ENCODE measurements around the gene MBTPS2. TPM values are rescaled to one million over a fixed set of nuclear protein-coding genes. Genes with fewer than 3 reads are reported as not detected.
"Not testable (repeated sequence)": the region's sequence is repeated elsewhere in the genome, so short reads cannot be mapped to it uniquely, and the experiment has no call there.

Gene MBTPS2
- total RNA-seq, 2 experiments from 2014 or later, result 10.6 to 10.9 TPM

- ChIA-PET POLR2A (no interaction called here), CTCF (no interaction called here)
Observed at GRCh38 chrX:21853578-21853977, 14.2 kb downstream of the MBTPS2 start.

DNA sequence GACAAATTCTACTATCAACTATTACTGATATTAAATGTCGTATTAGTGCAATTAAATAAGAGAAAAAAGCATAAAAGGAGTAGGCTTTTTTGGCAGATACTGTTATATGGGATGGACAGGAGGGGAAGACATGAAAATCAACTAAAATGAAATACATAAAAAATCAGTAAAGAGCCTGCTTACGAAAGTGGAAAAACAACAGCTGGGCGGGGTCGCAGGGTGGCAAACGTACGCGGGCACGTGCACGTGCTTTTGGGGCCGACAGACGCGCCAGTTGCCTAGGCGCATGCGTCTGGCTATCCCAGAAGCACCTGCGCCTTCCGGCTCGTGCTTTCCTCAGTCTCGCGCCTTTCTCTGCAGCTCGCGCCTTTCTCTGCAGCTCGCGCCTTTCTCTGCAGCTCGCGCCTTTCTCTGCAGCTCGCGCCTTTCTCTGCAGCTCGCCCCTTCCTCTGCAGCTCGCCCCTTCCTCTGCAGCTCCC lies 16.6 kb downstream of the MBTPS2 start, which contains the start of gene YY2:
TSS of gene YY2 (plus strand) at position 51 of the 479 bp plus-strand sequence. CDS start 498 bp downstream, outside the sequence.
- ChIA-PET CTCF (no interaction called here), POLR2A (interaction anchor here (0.6 kb wide), 1 partner anchor 116 kb away, joined by 3 read pairs; no protein-coding TSS in a partner anchor)

GRCh38 chrX:21856504-21856903 lies 17.1 kb downstream of the MBTPS2 start:
- ChIA-PET POLR2A (interaction anchor here (0.6 kb wide), 1 partner anchor 115 kb away, joined by 3 read pairs; no protein-coding TSS in a partner anchor), CTCF (no interaction called here)

- ChIA-PET POLR2A (no interaction called here), CTCF (no interaction called here)
Observed at GRCh38 chrX:21863241-21863640, 23.8 kb downstream of the MBTPS2 start.

- POLR2A ChIA-PET, result no interaction called here
- CTCF ChIA-PET, result no interaction called here
Observed at GRCh38 chrX:21865436-21865835, 26.0 kb downstream of the MBTPS2 start.

GRCh38 chrX:21870494-21870893 lies 31.1 kb downstream of the MBTPS2 start:
- POLR2A ChIA-PET, result no interaction called here

GRCh38 chrX:21873063-21873775 lies 33.8 kb downstream of the MBTPS2 start:
- ChIA-PET POLR2A (no interaction called here), CTCF (no interaction called here)

More at GRCh38 chrX:21870494-21870893, 31.1 kb downstream of the MBTPS2 start:
- CTCF ChIA-PET, result no interaction called here

- CTCF ChIA-PET, POLR2A ChIA-PET: not testable (repeated sequence)
Observed at GRCh38 chrX:21874182-21874581, 34.8 kb downstream of the MBTPS2 start.

DNA sequence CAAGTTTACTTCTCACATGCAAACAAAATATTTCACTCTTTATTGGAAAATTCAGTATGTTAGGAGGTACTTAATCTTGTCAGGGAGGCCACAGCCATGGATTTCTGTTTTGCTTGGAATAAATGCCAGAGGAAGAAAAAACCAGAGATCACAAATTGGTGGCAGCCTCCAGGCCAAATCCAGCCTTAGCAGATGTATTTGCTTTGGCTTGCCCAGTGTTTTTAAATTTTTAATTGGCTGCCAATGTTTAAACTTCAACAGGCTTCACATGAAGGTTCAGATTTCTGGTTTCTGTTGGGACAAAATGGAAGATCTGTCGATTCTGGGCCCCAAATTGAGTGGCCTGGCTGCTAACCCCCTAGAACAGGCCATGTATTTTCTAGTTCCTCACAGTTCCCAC lies 35.6 kb downstream of the MBTPS2 start:
- POLR2A ChIA-PET, result no interaction called here
- CTCF ChIA-PET, result no interaction called here

GRCh38 chrX:21881881-21882574 lies 42.6 kb downstream of the MBTPS2 start:
- ChIA-PET CTCF (no interaction called here), POLR2A (no interaction called here)

DNA sequence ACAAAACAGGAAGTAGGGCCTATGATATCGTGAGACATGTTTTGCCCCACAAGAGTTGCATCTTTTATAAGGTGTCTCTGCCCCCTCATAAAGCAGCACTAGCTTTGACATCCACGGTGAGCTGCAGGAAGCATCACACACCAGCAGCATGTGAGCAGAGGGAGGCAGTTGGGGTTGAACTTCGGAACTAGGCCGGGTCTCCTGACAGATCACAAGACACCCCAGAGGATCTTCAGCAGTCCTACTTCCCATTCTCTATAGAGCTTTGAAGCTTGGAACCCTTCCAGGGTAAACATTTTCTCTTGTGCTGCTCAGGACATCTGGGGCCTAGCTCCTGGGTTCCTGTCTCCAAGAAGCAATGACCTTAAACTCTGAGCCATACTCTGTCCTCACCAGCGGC lies 43.8 kb downstream of the MBTPS2 start:
- ChIA-PET CTCF (no interaction called here), POLR2A (no interaction called here)

DNA sequence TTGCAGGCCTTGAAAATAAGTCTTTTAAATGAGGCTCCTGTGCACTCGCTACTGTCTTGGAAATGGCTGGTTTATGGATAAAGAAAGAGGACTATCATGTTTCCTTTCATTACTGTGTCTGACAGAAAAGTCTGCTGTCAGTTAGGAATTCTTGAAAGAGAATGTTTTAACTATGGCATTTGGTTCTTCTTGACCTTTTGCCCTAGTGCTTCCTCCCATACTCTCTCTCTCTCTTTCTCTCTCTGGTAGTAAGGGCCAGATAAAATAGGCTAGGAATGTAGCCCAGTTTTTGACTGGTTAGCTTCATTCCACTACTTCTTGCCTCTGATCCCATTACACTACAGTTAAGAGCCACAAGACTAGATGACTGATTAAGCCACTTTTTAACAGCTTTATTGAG lies 46.2 kb downstream of the MBTPS2 start:
- ChIA-PET POLR2A (no interaction called here), CTCF (no interaction called here)

- CTCF ChIA-PET, result no interaction called here
Observed at GRCh38 chrX:21905313-21905712, 65.9 kb downstream of the MBTPS2 start.

DNA sequence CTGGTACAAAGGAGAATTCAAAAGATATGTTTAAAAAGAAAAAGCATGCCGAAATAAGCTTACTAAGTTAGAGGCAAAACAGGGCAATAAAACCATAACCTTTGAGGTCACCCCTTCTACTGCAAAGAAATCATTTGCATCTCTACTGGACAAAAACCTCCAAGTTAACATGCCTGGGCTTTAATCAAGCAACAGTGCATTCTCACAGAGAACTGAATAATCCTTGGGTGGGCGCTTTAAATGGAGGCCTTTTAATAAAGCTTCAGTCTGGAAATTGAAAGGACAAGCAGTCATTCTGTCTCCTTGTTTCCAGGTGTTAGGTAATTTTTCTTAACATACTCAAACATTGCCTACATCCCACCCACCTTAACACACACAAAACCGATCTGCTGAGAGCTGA lies 66.5 kb downstream of the MBTPS2 start:
- ChIA-PET POLR2A (no interaction called here), CTCF (no interaction called here)

More at GRCh38 chrX:21905313-21905712, 65.9 kb downstream of the MBTPS2 start:
- POLR2A ChIA-PET, result no interaction called here

DNA sequence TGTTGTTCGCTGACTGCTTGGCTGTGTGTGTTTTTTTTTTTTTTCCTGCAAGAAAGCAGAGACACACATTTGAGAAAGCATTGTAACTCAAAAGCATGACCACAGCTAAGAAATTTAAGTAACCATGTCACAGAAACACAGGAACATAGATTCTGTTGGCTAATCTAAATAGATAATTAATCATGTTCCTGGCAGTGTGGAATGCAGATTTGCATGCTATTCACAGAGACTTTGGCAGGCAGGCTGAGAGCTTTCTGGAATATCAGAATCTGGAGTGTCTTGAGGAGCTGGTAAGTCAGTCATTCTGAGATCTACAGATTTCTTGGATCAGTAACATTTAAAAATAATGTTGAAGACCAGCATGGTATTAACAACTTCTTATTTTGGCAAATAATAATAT lies 67.8 kb downstream of the MBTPS2 start:
- POLR2A ChIA-PET, result no interaction called here

DNA sequence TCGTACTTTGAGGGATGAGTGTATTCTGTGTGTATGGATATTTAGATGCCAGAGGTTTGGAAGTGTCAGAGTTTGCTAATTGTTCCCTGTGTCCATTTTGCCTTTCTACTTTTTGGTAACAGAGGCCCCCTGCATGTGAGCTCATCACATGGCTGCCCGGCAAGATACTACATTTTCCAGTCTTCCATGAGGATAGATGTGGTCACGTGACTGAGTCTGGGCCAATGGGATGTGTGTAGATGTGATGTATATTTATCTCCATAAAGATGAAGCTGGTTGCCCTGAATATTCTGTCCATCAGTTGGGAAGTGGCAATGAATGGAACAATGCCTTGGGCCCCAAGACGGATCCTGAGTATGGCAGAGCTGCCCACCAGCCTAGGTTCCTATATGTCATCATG lies 72.1 kb downstream of the MBTPS2 start:
- CTCF ChIA-PET, result no interaction called here
- POLR2A ChIA-PET, result no interaction called here

More for the DNA sequence above, 67.8 kb downstream of the MBTPS2 start:
- CTCF ChIA-PET, result no interaction called here

DNA sequence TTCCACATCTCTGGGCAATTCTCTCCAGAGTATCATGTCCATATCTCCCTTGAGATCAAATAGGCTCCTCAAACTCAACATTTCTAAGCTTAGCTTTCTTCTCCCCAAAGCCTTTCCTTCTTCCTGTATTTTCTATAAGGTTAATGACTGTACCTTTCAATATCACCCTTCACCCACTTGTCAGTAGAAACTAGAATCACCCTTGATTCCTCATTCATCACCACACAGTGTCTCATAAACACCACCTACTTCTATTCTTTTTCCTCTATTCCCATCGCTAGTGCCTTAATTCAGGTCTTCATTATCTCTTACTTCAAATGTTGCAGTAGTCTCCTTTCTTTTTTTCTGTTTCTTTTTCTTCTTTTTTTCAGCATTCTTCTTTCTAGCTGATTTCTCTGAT lies 72.8 kb downstream of the MBTPS2 start:
- CTCF ChIA-PET, result no interaction called here
- POLR2A ChIA-PET, result no interaction called here

DNA sequence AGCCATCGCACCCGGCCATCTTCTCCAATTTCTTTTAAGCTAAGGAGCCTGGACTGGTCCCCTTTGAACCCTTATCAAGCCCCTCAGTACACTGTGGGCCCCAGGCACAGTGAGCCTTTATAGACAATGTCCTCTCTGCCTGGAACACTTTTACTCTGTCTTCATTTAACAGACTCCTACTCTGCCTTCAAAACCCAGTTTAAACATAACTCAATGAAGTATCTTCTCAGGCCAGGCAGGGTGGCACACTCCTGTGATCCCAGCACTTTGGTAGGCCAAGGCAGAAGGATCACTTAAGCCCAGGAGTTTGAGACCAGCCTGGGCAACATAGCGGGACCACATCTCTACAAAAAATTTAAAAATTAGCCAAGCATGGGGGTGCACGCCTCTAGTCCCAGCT lies 73.6 kb downstream of the MBTPS2 start:
- ChIA-PET POLR2A (no interaction called here), CTCF (no interaction called here)

DNA sequence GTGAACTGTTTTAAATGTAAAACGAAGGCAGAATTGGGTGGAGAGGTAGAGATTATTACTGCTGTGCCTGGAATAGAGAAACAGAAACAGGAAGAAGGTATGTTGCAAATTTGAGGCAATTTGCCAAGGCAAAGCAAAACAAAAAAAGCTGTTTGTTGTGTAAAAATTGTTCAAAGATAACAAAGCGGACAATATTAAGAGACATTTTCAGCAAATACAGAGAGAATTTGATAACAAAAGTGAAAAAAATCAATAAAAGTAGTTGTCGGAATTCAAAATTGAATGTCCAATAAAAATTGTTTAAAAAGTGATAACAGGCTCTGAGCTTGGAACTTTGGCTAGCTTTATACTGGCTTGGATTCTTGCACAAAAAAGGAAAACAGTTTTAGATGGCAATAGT lies 86.7 kb downstream of the MBTPS2 start:
- ChIA-PET POLR2A (interaction anchor here (1.5 kb wide), 1 partner anchor 15 kb away, joined by 5 read pairs; the partner anchor contains the start of gene SMS), CTCF (no interaction called here)

DNA sequence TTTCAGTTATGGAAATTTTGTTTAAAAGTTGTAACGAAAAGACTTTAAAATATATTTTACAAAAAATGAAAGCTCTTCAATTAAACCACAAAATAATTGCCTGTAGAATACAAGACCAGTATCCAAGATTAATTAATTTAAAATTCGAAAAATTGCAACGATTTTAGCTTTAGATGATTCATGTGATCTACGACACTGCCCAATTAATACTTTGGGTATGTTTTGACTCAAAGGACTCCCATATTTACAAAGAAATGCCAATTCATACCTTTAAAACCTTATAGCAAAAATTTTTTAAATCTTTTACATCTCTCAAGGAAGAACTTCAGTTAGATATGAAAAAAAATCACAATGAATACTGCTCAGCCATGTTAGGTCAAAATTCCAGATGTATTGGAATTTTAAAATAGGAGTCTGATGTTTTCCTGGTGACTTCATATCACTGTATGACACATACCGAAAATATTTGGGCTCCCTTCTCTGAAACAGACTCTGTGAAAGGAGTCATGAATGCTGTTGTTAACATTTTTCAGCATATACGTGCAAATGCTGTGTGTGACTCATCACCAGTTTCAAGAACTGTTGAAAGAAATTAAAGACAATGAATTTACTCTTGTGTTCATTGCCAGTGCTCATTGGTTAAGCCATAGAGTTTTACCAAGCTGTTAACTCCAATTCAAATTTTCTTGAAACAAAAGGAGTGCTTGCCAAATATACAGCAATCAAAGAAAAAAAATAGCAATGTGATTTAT lies 87.3 kb downstream of the MBTPS2 start:
- ChIA-PET CTCF (no interaction called here), POLR2A (interaction anchor here (1.5 kb wide), 1 partner anchor 14 kb away, joined by 5 read pairs; the partner anchor contains the start of gene SMS)

DNA sequence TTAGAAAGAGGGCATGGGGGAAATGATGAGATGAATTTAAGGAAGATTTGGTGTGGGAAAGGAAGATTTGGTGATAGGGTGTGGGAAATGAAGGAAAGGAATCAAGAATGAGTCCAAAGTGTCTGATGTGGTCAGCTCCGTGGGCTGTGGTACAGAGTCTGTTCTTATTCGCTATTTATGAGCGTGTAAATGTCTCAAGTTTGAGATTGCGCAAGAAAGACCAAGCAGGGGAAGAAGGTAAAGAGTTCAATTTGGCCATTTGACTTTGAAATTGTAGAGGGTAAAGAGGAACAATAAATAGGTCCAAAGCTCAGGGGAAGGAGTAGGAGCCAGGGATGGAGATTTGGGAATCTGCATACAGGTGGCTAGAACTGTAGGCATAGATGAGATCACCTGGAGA lies 89.8 kb downstream of the MBTPS2 start:
- ChIA-PET CTCF (no interaction called here), POLR2A (no interaction called here)
